CD4-positive, alpha-beta T cell treated with Interleukin-17A for 1 hour (primary cell): Measurements from ENCODE around the gene CENPB.
"Not testable (repeated sequence)": the region's sequence is repeated elsewhere in the genome, so short reads cannot be mapped to it uniquely, and the experiment has no call there.

ENCODE experiments used
- DNase-seq: peaks from one replicate; pipeline ENCODE4 v3.0.0-alpha.2; 2020

The CENPB gene

GRCh38 chr20:3808544-3808943 is 22.0 kb upstream of the CENPB start:
- no peak for DNase-seq

GRCh38 chr20:3804781-3805180 is 18.2 kb upstream of the CENPB start:
- no peak for DNase-seq

- DNase-seq: no peak
These were observed 17.8 kb upstream of the CENPB start for GRCh38 chr20:3804254-3804751.

GRCh38 chr20:3803854-3804253 is 17.3 kb upstream of the CENPB start:
- no peak for DNase-seq

GRCh38 chr20:3803289-3803688 is 16.7 kb upstream of the CENPB start:
- DNase-seq: no peak

- DNase-seq: no peak
These were observed 16.1 kb upstream of the CENPB start for GRCh38 chr20:3802524-3803239.

GRCh38 chr20:3801846-3802245 is 15.3 kb upstream of the CENPB start:
- DNase-seq: no peak

GRCh38 chr20:3801299-3801698 is 14.8 kb upstream of the CENPB start:
- DNase-seq: no peak

- no peak for DNase-seq
These were observed 14.3 kb upstream of the CENPB start for GRCh38 chr20:3800878-3801260.

GRCh38 chr20:3800256-3800877 is 13.8 kb upstream of the CENPB start:
- DNase-seq: no peak

GRCh38 chr20:3798908-3799248 is 12.3 kb upstream of the CENPB start:
- no peak for DNase-seq

GRCh38 chr20:3798373-3798768 is 11.8 kb upstream of the CENPB start:
- no peak for DNase-seq

- DNase-seq: peak; percentile 66
These were observed 11.2 kb upstream of the CENPB start for GRCh38 chr20:3797592-3798372.

- DNase-seq: no peak
These were observed 10.6 kb upstream of the CENPB start for GRCh38 chr20:3797226-3797545.

- DNase-seq: no peak
These were observed 10.1 kb upstream of the CENPB start for GRCh38 chr20:3796477-3797225.

- DNase-seq: peak; percentile 91
These were observed 9.2 kb upstream of the CENPB start, which contains the start of gene CDC25B for GRCh38 chr20:3795511-3796468. CDC25B (plus strand) TSS chr20:3796310; CDS start chr20:3796532, 222 bp downstream.

- DNase-seq: no peak
These were observed 8.3 kb upstream of the CENPB start for GRCh38 chr20:3794701-3795420.

GRCh38 chr20:3794168-3794567 is 7.6 kb upstream of the CENPB start:
- not testable (repeated sequence) for DNase-seq

GRCh38 chr20:3789201-3789600 is 2.7 kb upstream of the CENPB start:
- DNase-seq: not testable (repeated sequence)

GRCh38 chr20:3788685-3789155 is 2.2 kb upstream of the CENPB start:
- no peak for DNase-seq
